UCSD-AML1 (cell line): Measurements from ENCODE around the gene TMEM86A.
"Not testable (repeated sequence)": the region's sequence is repeated elsewhere in the genome, so short reads cannot be mapped to it uniquely, and the experiment has no call there.

Experiments
- DNase-seq: peaks from one replicate; lab custom pipeline; 2025; ENCODE audit not compliant: unreplicated experiment; lab: John Stamatoyannopoulos, UW

TMEM86A gene

GRCh38 chr11:18698341-18699268 lies at the start of gene TMEM86A:
Gene TMEM86A, plus strand, starts transcription at chr11:18698779. Its CDS starts 108 bp downstream, at chr11:18698887.
- peak; percentile 91 for DNase-seq

- no peak for DNase-seq
Measured at GRCh38 chr11:18650353-18650752, 48.2 kb upstream of the TMEM86A start.

- DNase-seq: peak; percentile 70
Measured at GRCh38 chr11:18650859-18651557, 47.6 kb upstream of the TMEM86A start.

- no peak for DNase-seq
Measured at GRCh38 chr11:18657673-18658072, 40.9 kb upstream of the TMEM86A start.

GRCh38 chr11:18665353-18665872 lies 33.2 kb upstream of the TMEM86A start:
- not testable (repeated sequence) for DNase-seq

GRCh38 chr11:18668131-18668530 lies 30.4 kb upstream of the TMEM86A start:
- DNase-seq: no peak

- no peak for DNase-seq
Measured at GRCh38 chr11:18669219-18669596, 29.4 kb upstream of the TMEM86A start.

GRCh38 chr11:18669711-18670110 lies 28.9 kb upstream of the TMEM86A start:
- DNase-seq: no peak

GRCh38 chr11:18671246-18671645 lies 27.3 kb upstream of the TMEM86A start:
- DNase-seq: no peak

GRCh38 chr11:18672209-18672608 lies 26.4 kb upstream of the TMEM86A start:
- DNase-seq: not testable (repeated sequence)

- no peak for DNase-seq
Measured at GRCh38 chr11:18676803-18677202, 21.8 kb upstream of the TMEM86A start.

GRCh38 chr11:18677560-18677959 lies 21.0 kb upstream of the TMEM86A start:
- DNase-seq: no peak

- not testable (repeated sequence) for DNase-seq
Measured at GRCh38 chr11:18681949-18682348, 16.6 kb upstream of the TMEM86A start.

GRCh38 chr11:18682466-18682865 lies 16.1 kb upstream of the TMEM86A start:
- no peak for DNase-seq

- no peak for DNase-seq
Measured at GRCh38 chr11:18684267-18684666, 14.3 kb upstream of the TMEM86A start.

GRCh38 chr11:18691467-18692140 lies 7.0 kb upstream of the TMEM86A start:
- DNase-seq: not testable (repeated sequence)

- no peak for DNase-seq
Measured at GRCh38 chr11:18692941-18693760, 5.4 kb upstream of the TMEM86A start.

GRCh38 chr11:18696638-18697225 lies 1.8 kb upstream of the TMEM86A start:
- no peak for DNase-seq

- no peak for DNase-seq
Measured at GRCh38 chr11:18697576-18697975, 1.0 kb upstream of the TMEM86A start.

- DNase-seq: no peak
Measured at GRCh38 chr11:18699269-18699596, 654 bp downstream of the TMEM86A start.
